GM12891 (cell line): Measurements from ENCODE around the gene ITPR3.
A peak's percentile ranks its signal among the peaks of the same experiment; 100 is the strongest.

Experiments
- DNase-seq: peaks from one replicate; pipeline ENCODE4 v3.0.0; 2011; ENCODE audit warnings: low spot score; ENCODE audit not compliant: insufficient read length
- FAIRE-seq: peaks from 2 replicates; lab custom pipeline; 2011; peaks lifted over from hg19 to GRCh38; lab: Jason Lieb, UNC
- PAX5 ChIP-seq: IDR thresholded peaks from 2 replicates; pipeline ENCODE4 v1.6.1; 2011; ENCODE audit warnings: low read length, moderate library complexity, mild to moderate bottlenecking; ENCODE audit not compliant: insufficient read depth, severe bottlenecking
- POLR2A ChIP-seq: IDR thresholded peaks from 2 replicates; pipeline ENCODE4 v1.6.1; 2011; ENCODE audit warnings: low read depth, low read length, control low read depth
- POLR2AphosphoS5 ChIP-seq: IDR thresholded peaks from 2 replicates; pipeline ENCODE4 v1.6.1; 2011; ENCODE audit warnings: low read depth, low read length, control low read depth
- POU2F2 ChIP-seq: IDR thresholded peaks from 2 replicates; pipeline ENCODE4 v1.6.1; 2011; ENCODE audit warnings: low read depth, mild to moderate bottlenecking, control low read depth, low read length, moderate library complexity
- SPI1 ChIP-seq: IDR thresholded peaks from 2 replicates; pipeline ENCODE4 v1.6.1; 2011; ENCODE audit warnings: low read depth, low read length, control low read depth
- TAF1 ChIP-seq: IDR thresholded peaks from 2 replicates; pipeline ENCODE4 v1.6.1; 2011; ENCODE audit warnings: low read depth, low read length, control low read depth

ITPR3 gene

GRCh38 chr6:33604941-33605854 lies 15.9 kb upstream of the ITPR3 start:
- DNase-seq (no peak), FAIRE-seq (no peak)
- TF ChIP-seq SPI1 = no peak
- TF ChIP-seq POLR2AphosphoS5 = no peak
- no peak for TF ChIP-seq POU2F2
- TF ChIP-seq TAF1 = no peak
- no peak for TF ChIP-seq POLR2A
- no peak for TF ChIP-seq PAX5

- DNase-seq = no peak
- FAIRE-seq = no peak
- no peak for TF ChIP-seq SPI1
- no peak for TF ChIP-seq TAF1
- no peak for TF ChIP-seq POLR2A
- TF ChIP-seq PAX5 = no peak
- no peak for TF ChIP-seq POU2F2
- no peak for TF ChIP-seq POLR2AphosphoS5
These were observed 14.5 kb upstream of the ITPR3 start for GRCh38 chr6:33606642-33607041.

- no peak for FAIRE-seq
These were observed 13.9 kb upstream of the ITPR3 start for GRCh38 chr6:33607126-33607783.

GRCh38 chr6:33607784-33608161 lies 13.3 kb upstream of the ITPR3 start:
- FAIRE-seq (peak; percentile 82), DNase-seq (no peak)
- no peak for TF ChIP-seq SPI1
- no peak for TF ChIP-seq PAX5
- no peak for TF ChIP-seq POLR2AphosphoS5
- no peak for TF ChIP-seq POLR2A
- no peak for TF ChIP-seq TAF1
- TF ChIP-seq POU2F2 = no peak

More at GRCh38 chr6:33607126-33607783, 13.9 kb upstream of the ITPR3 start:
- DNase-seq = no peak
- TF ChIP-seq TAF1 (no peak), POLR2A (no peak)

- no peak for FAIRE-seq
These were observed 12.1 kb upstream of the ITPR3 start for GRCh38 chr6:33609019-33609418.

GRCh38 chr6:33609528-33609927 lies 11.6 kb upstream of the ITPR3 start:
- TF ChIP-seq POLR2AphosphoS5 (no peak), SPI1 (no peak), POU2F2 (no peak), POLR2A (no peak), PAX5 (no peak), TAF1 (no peak)
- DNase-seq (no peak), FAIRE-seq (peak; percentile 5)

More at GRCh38 chr6:33609019-33609418, 12.1 kb upstream of the ITPR3 start:
- no peak for DNase-seq
- TF ChIP-seq POU2F2 (no peak), PAX5 (no peak), POLR2A (no peak), POLR2AphosphoS5 (no peak), TAF1 (no peak), SPI1 (no peak)

- FAIRE-seq (no peak), DNase-seq (no peak)
- TF ChIP-seq POU2F2 (no peak), PAX5 (no peak), POLR2AphosphoS5 (no peak), TAF1 (no peak), SPI1 (no peak), POLR2A (no peak)
These were observed 11.1 kb upstream of the ITPR3 start for GRCh38 chr6:33610067-33610466.

- no peak for TF ChIP-seq POLR2AphosphoS5
- no peak for TF ChIP-seq POU2F2
- no peak for TF ChIP-seq SPI1
- no peak for TF ChIP-seq TAF1
- TF ChIP-seq PAX5 = no peak
- TF ChIP-seq POLR2A = no peak
- no peak for DNase-seq
- FAIRE-seq = no peak
These were observed 10.1 kb upstream of the ITPR3 start for GRCh38 chr6:33610779-33611732.

- DNase-seq (no peak), FAIRE-seq (peak; percentile 20)
These were observed 7.9 kb upstream of the ITPR3 start for GRCh38 chr6:33613146-33613794.

More at GRCh38 chr6:33613146-33613794, 7.9 kb upstream of the ITPR3 start:
- no peak for TF ChIP-seq SPI1
- TF ChIP-seq TAF1 = no peak
- no peak for TF ChIP-seq POLR2A
- no peak for TF ChIP-seq PAX5
- no peak for TF ChIP-seq POLR2AphosphoS5
- no peak for TF ChIP-seq POU2F2
